Germinal center (tissue), 1 donor: ENCODE measurements around the gene A2ML1.
"Not testable (repeated sequence)": the region's sequence is repeated elsewhere in the genome, so short reads cannot be mapped to it uniquely, and the experiment has no call there.

Source experiments
- DNase-seq: peaks from one replicate; pipeline ENCODE4 v3.0.0; 2012; ENCODE audit warnings: mixed read lengths, low spot score

Gene A2ML1

GRCh38 chr12:8855891-8856290, 33.5 kb downstream of the A2ML1 start:
- DNase-seq = no peak

GRCh38 chr12:8859448-8859847, 37.0 kb downstream of the A2ML1 start:
- DNase-seq = not testable (repeated sequence)

- DNase-seq = peak; percentile 35
These were observed 37.9 kb downstream of the A2ML1 start for GRCh38 chr12:8860165-8860961.

- DNase-seq = no peak
These were observed 44.0 kb downstream of the A2ML1 start for GRCh38 chr12:8866429-8866828.

GRCh38 chr12:8867009-8867408, 44.6 kb downstream of the A2ML1 start:
- no peak for DNase-seq

GRCh38 chr12:8867786-8868185, 45.4 kb downstream of the A2ML1 start:
- DNase-seq = no peak

GRCh38 chr12:8870586-8870985, 48.2 kb downstream of the A2ML1 start:
- DNase-seq = no peak

GRCh38 chr12:8871068-8871467, 48.6 kb downstream of the A2ML1 start:
- DNase-seq = no peak

GRCh38 chr12:8876887-8877286, 54.5 kb downstream of the A2ML1 start:
- DNase-seq = no peak

GRCh38 chr12:8886502-8887284, 64.3 kb downstream of the A2ML1 start:
- no peak for DNase-seq

GRCh38 chr12:8887285-8887715, 64.9 kb downstream of the A2ML1 start:
- no peak for DNase-seq

GRCh38 chr12:8890313-8891085, 68.1 kb downstream of the A2ML1 start:
- DNase-seq = peak; percentile 70

- DNase-seq = no peak
These were observed 69.6 kb downstream of the A2ML1 start for GRCh38 chr12:8891976-8892375.

GRCh38 chr12:8894378-8894777, 72.0 kb downstream of the A2ML1 start:
- no peak for DNase-seq

GRCh38 chr12:8894986-8895385, 72.6 kb downstream of the A2ML1 start:
- DNase-seq = no peak

- DNase-seq = no peak
These were observed 74.7 kb downstream of the A2ML1 start for GRCh38 chr12:8897081-8897480.

GRCh38 chr12:8899830-8900229, 77.4 kb downstream of the A2ML1 start:
- DNase-seq = no peak

GRCh38 chr12:8902703-8903102, 80.3 kb downstream of the A2ML1 start:
- not testable (repeated sequence) for DNase-seq

GRCh38 chr12:8903646-8904045, 81.2 kb downstream of the A2ML1 start:
- DNase-seq = no peak

GRCh38 chr12:8904665-8905064, 82.2 kb downstream of the A2ML1 start:
- DNase-seq = no peak

GRCh38 chr12:8905546-8905945, 83.1 kb downstream of the A2ML1 start:
- DNase-seq = no peak
